Heart left ventricle (tissue), 16 donors: ENCODE measurements around the gene ZFAND3. TPM values are rescaled to one million over a fixed set of nuclear protein-coding genes. Genes with fewer than 3 reads are reported as not detected.

ENCODE experiments used
- ATAC-seq, 4 donors: fragments of 200-7000 bp; cut with Tn5 transposase; one replicate each; pipeline ENCODE4 v1.9.1; 2020 to 2022; ENCODE audit warnings: moderate library complexity in 4 of 4, mild to moderate bottlenecking in 3 of 4, moderate number of reproducible peaks in 1 of 4
- DNase-seq, 5 donors: peaks; one replicate each; pipeline ENCODE4 v3.0.0-alpha.2; 2020
- H3K27ac ChIP-seq, 12 donors: fragments of 200-600 bp; sonication (generic) in 4 of 12; one replicate each; pipeline versions ENCODE4 v1.5.0 to v1.8.0; 2016 to 2022; ENCODE audit warnings: mild to moderate bottlenecking in 2 of 12
- H3K27me3 ChIP-seq, 9 donors: fragments of 200-600 bp; sonication (generic) in 2 of 9; one replicate each; pipeline versions ENCODE4 v1.5.1 to v1.8.0; 2016 to 2022; ENCODE audit warnings: mild to moderate bottlenecking in 3 of 9
- H3K36me3 ChIP-seq, 9 donors: fragments of 200-600 bp; sonication (generic) in 2 of 9; one replicate each; pipeline versions ENCODE4 v1.5.0 to v1.8.0; 2018 to 2022; ENCODE audit warnings: mild to moderate bottlenecking in 2 of 9
- H3K4me1 ChIP-seq, 12 donors: fragments of 200-600 bp; sonication (generic) in 4 of 12; one replicate each; pipeline versions ENCODE4 v1.5.0 to v1.8.0; 2016 to 2022; ENCODE audit warnings: mild to moderate bottlenecking in 3 of 12
- H3K4me3 ChIP-seq, 12 donors: fragments of 200-600 bp; sonication (generic) in 4 of 12; one replicate each; pipeline versions ENCODE4 v1.5.0 to v1.8.0; 2017 to 2022; ENCODE audit warnings: mild to moderate bottlenecking in 9 of 12, moderate library complexity in 4 of 12
- H3K9me3 ChIP-seq, 12 donors: fragments of 200-600 bp; sonication (generic) in 4 of 12; one replicate each; pipeline versions ENCODE4 v1.5.0 to v1.8.0; 2016 to 2022; ENCODE audit warnings: mild to moderate bottlenecking in 1 of 12
- CTCF ChIP-seq, 12 donors: fragments of 200-600 bp; sonication (generic) in 4 of 12; IDR thresholded peaks; one replicate each; pipeline versions ENCODE4 v1.5.0 to v1.8.0; 2018 to 2022; ENCODE audit warnings: antibody characterized with exemption in 12 of 12, mild to moderate bottlenecking in 5 of 12
- POLR2A ChIP-seq, 2 donors: fragments of 450-650 bp; IDR thresholded peaks; one replicate each; pipeline ENCODE4 v1.6.1; 2017; ENCODE audit warnings: antibody characterized with exemption in 2 of 2, mild to moderate bottlenecking in 2 of 2, moderate library complexity in 2 of 2
- WGBS, 4 donors: extraction: QIAGEN DNeasy Blood & Tissue Kit in 2 of 4; methylation state at CpG; one replicate each; pipeline versions ENCODE4 v1.1.5 to v1.1.7; 2013 to 2018; 5-methylcytosine and 5-hydroxymethylcytosine counted together
- intact Hi-C, 10 donors: fragments of 100-400 bp; cut with DNase I; formaldehyde crosslinking; loops; one replicate each; pipeline versions ENCODE4 v1.11.1 to v1.14.2; 2022
- polyA plus RNA-seq, 2 donors: library from polyadenylated mRNA; stranded (reverse); fragments of 200-250 nt; gene quantifications; one replicate each; pipeline ENCODE4 v1.2.3, GENCODE V29; 2013
- total RNA-seq, 9 donors: library from RNA; depleted of rRNA in 2 of 9; stranded (reverse); fragments of >200 nt in 2 of 9; fragmentation: NEBNext Ultra II Directional in 3 of 9; extraction: Animal tissue kit (Norgen Biotek cat#: 25700) in 3 of 9; gene quantifications; one replicate each; pipeline versions ENCODE4 v1.1.0 to v1.2.4, GENCODE V29; 2016 to 2023
- donor health status: ischemic (EF 13 %, LVEDD 7.1; RV severe dilation, severe dysfunction).
- donor health status: healthy with polysubstance abuse.
- donor health status: DM: no; HTN: yes; CAD: no.
- donor health status: DM: no; HTN: no; CAD: no.
- donor health status: ischemic (EF 25% LVEDD 6.9; RV normal size, moderate dysfunction).
- donor health status: ischemic (EF 25% LVEDD 5.7; RV mildly dilated, moderate dysfunction).
- donor health status: healthy.
- donor health status: DM: yes; HTN: yes; CAD: no.
- donor health status: ischemic (EF 35%, LVEDD 5.7; RV mildly dilated, moderate dysfunction).
- donor health status: nonischemic (EF 11% LVEDD 7.7; RV severe dilation, severe dysfunction).
- donor health status: DM: yes; HTN: yes; CAD: no.
- donor health status: PGD.
- donor health status: ischemic (EF 29% LVEDD 5.4; RV normal size, mild dysfunction).
- donor health status: nonischemic (EF 23%, LVEDD 6.1; RV moderate dilation, normal function).

Gene ZFAND3
- total and polyA plus RNA-seq, 11 donors, result 29.1 to 114 (median 88.2) TPM

- no peak overlapping the region for H3K27ac ChIP-seq
- peaks cover 0 to 5% (median 4%) of the 10 kb centered on the region in 9 donors for H3K36me3 ChIP-seq
- WGBS, 4 donors, result 54 to 63% (median 60%) methylated on average over 4 of the region's 4 CpGs
- no peak overlapping the region for H3K4me3 ChIP-seq
- H3K9me3 ChIP-seq, result peaks cover 0 to 4% (median 0%) of the 10 kb centered on the region in 12 donors
- DNase-seq, result no peak
- ATAC-seq, result no peak
- TF ChIP-seq CTCF (IDR thresholded peaks at IDR 0.05) (no peak), POLR2A (IDR thresholded peaks at IDR 0.05) (no peak)
- no peaks in the 10 kb centered on the region for H3K27me3 ChIP-seq
- intact Hi-C loops, result no loop called here
- H3K4me1 ChIP-seq, result peaks cover 0 to 31% (median 14%) of the 10 kb centered on the region in 12 donors
Observed at GRCh38 chr6:38077488-38078030, 258.0 kb downstream of the ZFAND3 start.

GRCh38 chr6:38078671-38079070, 259.1 kb downstream of the ZFAND3 start:
- Histone ChIP-seq H3K36me3 (peaks cover 0 to 14% (median 8%) of the 10 kb centered on the region in 9 donors), H3K4me1 (peaks cover 0 to 22% (median 11%) of the 10 kb centered on the region in 12 donors), H3K27ac (no peak overlapping the region), H3K9me3 (peaks cover 0 to 4% (median 0%) of the 10 kb centered on the region in 12 donors), H3K27me3 (no peaks in the 10 kb centered on the region), H3K4me3 (no peak overlapping the region)
- WGBS, 4 donors, result 94 to 96% (median 95%) methylated on average over 4 of the region's 4 CpGs
- no peak for TF ChIP-seq POLR2A (IDR thresholded peaks at IDR 0.05)
- TF ChIP-seq CTCF (IDR thresholded peaks at IDR 0.05), result no peak
- DNase-seq (no peak), ATAC-seq (no peak)
- intact Hi-C loops, result no loop called here

GRCh38 chr6:38079107-38079506, 259.6 kb downstream of the ZFAND3 start:
- H3K4me1 ChIP-seq, result peaks cover 0 to 22% (median 11%) of the 10 kb centered on the region in 12 donors
- no peak overlapping the region for H3K4me3 ChIP-seq
- ATAC-seq, result no peak
- H3K36me3 ChIP-seq, result peaks cover 0 to 18% (median 8%) of the 10 kb centered on the region in 9 donors
- peaks cover 0 to 4% (median 0%) of the 10 kb centered on the region in 12 donors for H3K9me3 ChIP-seq
- TF ChIP-seq POLR2A (IDR thresholded peaks at IDR 0.05) (no peak), CTCF (IDR thresholded peaks at IDR 0.05) (no peak)
- intact Hi-C loops, result no loop called here
- DNase-seq, result no peak
- no peak overlapping the region for H3K27ac ChIP-seq
- 98 to 100% (median 100%) methylated on average over 1 of the region's 1 CpG for WGBS, 4 donors
- no peaks in the 10 kb centered on the region for H3K27me3 ChIP-seq

GRCh38 chr6:38079537-38079936, 260.0 kb downstream of the ZFAND3 start:
- TF ChIP-seq POLR2A (IDR thresholded peaks at IDR 0.05) (no peak), CTCF (IDR thresholded peaks at IDR 0.05) (no peak)
- Histone ChIP-seq H3K36me3 (peaks cover 0 to 21% (median 8%) of the 10 kb centered on the region in 9 donors), H3K27ac (no peak overlapping the region), H3K27me3 (no peaks in the 10 kb centered on the region), H3K4me1 (peaks cover 0 to 22% (median 11%) of the 10 kb centered on the region in 12 donors), H3K9me3 (peaks cover 0 to 4% (median 0%) of the 10 kb centered on the region in 12 donors), H3K4me3 (no peak overlapping the region)
- 77 to 97% (median 89%) methylated on average over 1 of the region's 1 CpG for WGBS, 4 donors
- DNase-seq, result no peak
- intact Hi-C loops, result no loop called here
- no peak for ATAC-seq
